ENCODE measurements around the gene HOMER2. TPM values are rescaled to one million over a fixed set of nuclear protein-coding genes. Genes with fewer than 3 reads are reported as not detected.

HOMER2 gene
- total and polyA plus RNA-seq, 2 of the 4 experiments (the other 2 are of a cell fraction): 0.54 to 0.79 TPM

DNA sequence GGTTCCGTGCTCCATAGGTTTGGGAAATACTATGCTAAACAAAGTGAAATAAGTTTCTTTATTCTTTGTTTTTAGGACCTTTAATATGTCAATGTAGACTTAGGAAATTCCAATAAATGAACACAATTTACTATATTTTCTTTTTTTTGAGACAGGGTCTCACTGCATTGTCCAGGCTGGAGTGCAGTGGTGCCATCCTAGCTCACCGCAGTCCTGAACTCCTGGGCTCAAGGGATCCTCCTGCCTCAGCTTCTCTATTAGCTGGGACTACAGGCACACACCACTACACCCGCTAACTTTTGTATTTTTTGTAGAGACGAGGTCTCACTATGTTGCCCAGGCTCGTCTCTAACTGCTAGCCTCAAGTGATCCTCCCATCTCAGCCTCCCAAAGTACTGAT is 12.4 kb upstream of the HOMER2 start:
- DNase-seq (no peak), ATAC-seq (ENCODE audit: low read depth) (no peak)
- H3K18ac ChIP-seq (ENCODE audit: low read depth, low read length): no peak overlapping the region
- H2BK20ac ChIP-seq (ENCODE audit: low read depth, low read length): no peak overlapping the region
- H2AK9ac ChIP-seq (replicated peaks; ENCODE audit: low read depth, low read length, poor library complexity): no peak overlapping the region
- ChIA-PET POLR2A (ENCODE audit: unreplicated experiment) (no interaction called here), CTCF (no interaction called here)
- H4K5ac ChIP-seq (ENCODE audit: low read depth, low read length): no peak overlapping the region
- no peaks in the 10 kb centered on the region for H3K9me1 ChIP-seq (ENCODE audit: insufficient read depth, low read length)
- peaks cover 5% of the 10 kb centered on the region for H3K27me3 ChIP-seq (ENCODE audit: control insufficient read depth, insufficient read depth, low read length)
- no peaks in the 10 kb centered on the region for H3K36me3 ChIP-seq (ENCODE audit: control insufficient read depth, insufficient read depth, low read length)
- H3K23ac ChIP-seq (ENCODE audit: low read depth, low read length): no peak overlapping the region
- intact Hi-C loops (cut with micrococcal nuclease): no loop called here
- no peak overlapping the region for H3K14ac ChIP-seq (replicated peaks; ENCODE audit: low read depth, low read length)
- BruUV-seq (replicated peaks): no TSS peak
- no peak overlapping the region for H3K9ac ChIP-seq (ENCODE audit: low read depth, low read length)
- H3K4ac ChIP-seq (ENCODE audit: low read depth, low read length): no peak overlapping the region
- in situ Hi-C loops (cut with MboI; ENCODE audit: low sequenced_read_pairs): no loop called here
- H2BK120ac ChIP-seq (ENCODE audit: low read depth, low read length): no peak overlapping the region
- H3K79me1 ChIP-seq (ENCODE audit: low read depth in 1 of 2, low read length in 2 of 2): no peaks in the 10 kb centered on the region
- H3K27ac ChIP-seq (ENCODE audit: insufficient read depth, low read length): no peak overlapping the region
- no peak overlapping the region for H2BK15ac ChIP-seq (ENCODE audit: low read depth, low read length)
- H4K20me1 ChIP-seq (ENCODE audit: insufficient read depth, low read length): no peaks in the 10 kb centered on the region
- H3K9me3 ChIP-seq (ENCODE audit: control insufficient read depth, insufficient read depth, low read length): no peaks in the 10 kb centered on the region
- no peak overlapping the region for H3K4me3 ChIP-seq (ENCODE audit: insufficient read depth, low read depth, low read length)
- no peak overlapping the region for H3K4me2 ChIP-seq (ENCODE audit: low read depth, low read length)
- H4K91ac ChIP-seq (ENCODE audit: insufficient read depth, low read depth, low read length): no peak overlapping the region
- no peak overlapping the region for H2AFZ ChIP-seq (replicated peaks; ENCODE audit: low read length, poor library complexity)
- H2AK5ac ChIP-seq (ENCODE audit: low read depth, low read length): no peak overlapping the region
- TF ChIP-seq, protein P1, sequence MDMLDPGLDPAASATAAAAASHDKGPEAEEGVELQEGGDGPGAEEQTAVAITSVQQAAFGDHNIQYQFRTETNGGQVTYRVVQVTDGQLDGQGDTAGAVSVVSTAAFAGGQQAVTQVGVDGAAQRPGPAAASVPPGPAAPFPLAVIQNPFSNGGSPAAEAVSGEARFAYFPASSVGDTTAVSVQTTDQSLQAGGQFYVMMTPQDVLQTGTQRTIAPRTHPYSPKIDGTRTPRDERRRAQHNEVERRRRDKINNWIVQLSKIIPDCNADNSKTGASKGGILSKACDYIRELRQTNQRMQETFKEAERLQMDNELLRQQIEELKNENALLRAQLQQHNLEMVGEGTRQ (IDR thresholded peaks at IDR 0.05; ENCODE audit: low read depth, low read length): no peak
- TF ChIP-seq SMC3 (IDR thresholded peaks at IDR 0.05; ENCODE audit: low read depth, low read length) (no peak), CHD1 (IDR thresholded peaks at IDR 0.05; ENCODE audit: low read depth, low read length) (no peak), CEBPB (IDR thresholded peaks at IDR 0.05; ENCODE audit: low read depth, low read length) (no peak), MAZ (IDR thresholded peaks at IDR 0.05; ENCODE audit: borderline replicate concordance, low read depth, low read length) (no peak), MXI1 (IDR thresholded peaks at IDR 0.05; ENCODE audit: borderline replicate concordance, low read depth, low read length) (no peak), MAFK (IDR thresholded peaks at IDR 0.05; ENCODE audit: low read depth, low read length) (no peak), BHLHE40 (IDR thresholded peaks at IDR 0.05; ENCODE audit: low read depth, low read length) (no peak), POLR2A (IDR thresholded peaks at IDR 0.05; ENCODE audit: low read depth, low read length) (no peak), NFE2L2 (IDR thresholded peaks at IDR 0.05; ENCODE audit: low read depth, low read length) (no peak), RAD21 (IDR thresholded peaks at IDR 0.05; ENCODE audit: low read length) (no peak), RCOR1 (IDR thresholded peaks at IDR 0.05; ENCODE audit: insufficient replicate concordance, low read length) (no peak)
- TF ChIP-seq, protein P2, sequence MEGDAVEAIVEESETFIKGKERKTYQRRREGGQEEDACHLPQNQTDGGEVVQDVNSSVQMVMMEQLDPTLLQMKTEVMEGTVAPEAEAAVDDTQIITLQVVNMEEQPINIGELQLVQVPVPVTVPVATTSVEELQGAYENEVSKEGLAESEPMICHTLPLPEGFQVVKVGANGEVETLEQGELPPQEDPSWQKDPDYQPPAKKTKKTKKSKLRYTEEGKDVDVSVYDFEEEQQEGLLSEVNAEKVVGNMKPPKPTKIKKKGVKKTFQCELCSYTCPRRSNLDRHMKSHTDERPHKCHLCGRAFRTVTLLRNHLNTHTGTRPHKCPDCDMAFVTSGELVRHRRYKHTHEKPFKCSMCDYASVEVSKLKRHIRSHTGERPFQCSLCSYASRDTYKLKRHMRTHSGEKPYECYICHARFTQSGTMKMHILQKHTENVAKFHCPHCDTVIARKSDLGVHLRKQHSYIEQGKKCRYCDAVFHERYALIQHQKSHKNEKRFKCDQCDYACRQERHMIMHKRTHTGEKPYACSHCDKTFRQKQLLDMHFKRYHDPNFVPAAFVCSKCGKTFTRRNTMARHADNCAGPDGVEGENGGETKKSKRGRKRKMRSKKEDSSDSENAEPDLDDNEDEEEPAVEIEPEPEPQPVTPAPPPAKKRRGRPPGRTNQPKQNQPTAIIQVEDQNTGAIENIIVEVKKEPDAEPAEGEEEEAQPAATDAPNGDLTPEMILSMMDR (conservative IDR thresholded peaks at IDR 0.05; ENCODE audit: low read depth, low read length): no peak
- TF ChIP-seq, protein P3, sequence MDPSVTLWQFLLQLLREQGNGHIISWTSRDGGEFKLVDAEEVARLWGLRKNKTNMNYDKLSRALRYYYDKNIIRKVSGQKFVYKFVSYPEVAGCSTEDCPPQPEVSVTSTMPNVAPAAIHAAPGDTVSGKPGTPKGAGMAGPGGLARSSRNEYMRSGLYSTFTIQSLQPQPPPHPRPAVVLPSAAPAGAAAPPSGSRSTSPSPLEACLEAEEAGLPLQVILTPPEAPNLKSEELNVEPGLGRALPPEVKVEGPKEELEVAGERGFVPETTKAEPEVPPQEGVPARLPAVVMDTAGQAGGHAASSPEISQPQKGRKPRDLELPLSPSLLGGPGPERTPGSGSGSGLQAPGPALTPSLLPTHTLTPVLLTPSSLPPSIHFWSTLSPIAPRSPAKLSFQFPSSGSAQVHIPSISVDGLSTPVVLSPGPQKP (IDR thresholded peaks at IDR 0.05; ENCODE audit: borderline replicate concordance, low read depth, low read length): no peak
- no peak overlapping the region for H3K56ac ChIP-seq (ENCODE audit: extremely low read depth, insufficient read depth, low read length)
- no peak overlapping the region for H2BK5ac ChIP-seq (ENCODE audit: low read depth, low read length, poor library complexity, severe bottlenecking)
- no peaks in the 10 kb centered on the region for H3K4me1 ChIP-seq (ENCODE audit: control insufficient read depth, insufficient read depth, low read length)
- 100% methylated on average over 1 of the region's 5 CpGs; no CpG with 5 or more reads in 1 of the 2 experiments for WGBS, 2 experiments (ENCODE audit: extremely low coverage in 2 of 2, insufficient read length in 1 of 2)
- H4K8ac ChIP-seq (ENCODE audit: low read depth in 2 of 2, low read length in 2 of 2): no peak overlapping the region
- dilution Hi-C loops (cut with HindIII; ENCODE audit: low sequenced_read_pairs, unreplicated experiment): no loop called here
